ENCODE measurements around the gene CNBD2.
"Not testable (repeated sequence)": the region's sequence is repeated elsewhere in the genome, so short reads cannot be mapped to it uniquely, and the experiment has no call there.

CNBD2 gene

DNA sequence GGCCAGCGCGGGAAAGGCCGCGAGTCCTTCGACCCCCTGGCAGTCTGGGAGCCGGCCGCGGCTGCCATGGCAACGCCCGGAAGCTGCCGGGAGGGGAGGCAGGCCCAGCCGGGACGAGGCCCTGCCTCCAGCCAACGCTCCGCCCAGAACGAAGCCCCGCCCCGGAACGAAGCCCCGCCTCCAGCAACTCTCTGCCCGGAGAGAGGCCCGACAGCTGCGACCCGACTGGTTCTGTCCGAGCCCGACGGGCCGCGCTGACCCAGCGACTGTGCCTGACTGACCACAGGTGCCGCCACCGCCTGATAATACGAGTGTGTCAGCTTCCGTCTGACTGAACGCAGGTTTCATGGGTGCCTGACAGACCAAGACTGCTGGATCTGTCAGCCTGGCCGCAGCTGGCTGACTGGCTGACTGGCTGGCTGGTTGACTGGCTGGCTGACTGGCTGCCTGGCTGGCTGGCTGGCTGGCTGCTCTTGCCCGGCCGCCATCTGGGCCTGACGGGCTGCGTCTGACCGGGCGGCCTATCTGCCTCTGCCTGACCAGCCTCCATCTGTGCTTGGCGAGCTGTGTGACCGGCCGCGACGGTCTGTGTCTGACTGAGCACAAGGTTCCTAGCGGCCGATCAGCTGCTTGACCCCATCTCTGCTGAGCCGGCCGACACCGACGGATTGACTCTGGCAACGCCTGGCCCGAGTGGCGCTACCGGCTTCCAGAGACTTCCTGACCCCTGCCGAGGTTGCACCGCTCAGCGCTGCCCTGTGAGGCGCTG, 96.5 kb downstream of the CNBD2 start:
- DNase-seq, result peak; percentile 50

DNA sequence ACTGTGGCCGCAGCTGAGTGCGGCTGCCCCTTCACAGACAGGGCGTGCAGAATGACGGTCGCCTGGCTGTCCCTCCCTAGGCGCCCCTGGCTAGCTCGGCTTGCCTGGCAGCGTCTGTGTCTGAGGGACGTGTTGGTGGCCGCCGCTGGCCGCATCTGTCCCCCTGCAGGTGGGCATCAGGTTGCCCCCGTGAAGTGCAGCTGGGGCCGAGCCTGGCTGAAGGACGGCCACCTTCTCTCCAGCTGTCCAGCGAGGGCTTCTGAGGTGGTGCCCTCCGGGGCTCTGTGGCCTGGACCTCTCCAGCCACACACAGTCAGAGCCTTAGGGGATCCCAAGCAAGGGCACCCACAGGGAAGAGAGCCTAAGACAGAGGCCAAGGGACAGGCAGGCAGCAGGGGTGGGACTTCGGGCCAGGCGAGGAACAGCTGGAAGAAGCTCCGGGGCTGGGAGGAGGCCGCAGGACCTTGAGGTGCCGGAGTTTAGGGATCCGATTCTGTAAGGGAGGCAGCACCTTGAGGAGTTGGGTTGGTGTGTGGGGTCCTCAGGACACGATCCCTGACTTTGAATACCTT, 97.1 kb downstream of the CNBD2 start:
- no peak for DNase-seq

DNA sequence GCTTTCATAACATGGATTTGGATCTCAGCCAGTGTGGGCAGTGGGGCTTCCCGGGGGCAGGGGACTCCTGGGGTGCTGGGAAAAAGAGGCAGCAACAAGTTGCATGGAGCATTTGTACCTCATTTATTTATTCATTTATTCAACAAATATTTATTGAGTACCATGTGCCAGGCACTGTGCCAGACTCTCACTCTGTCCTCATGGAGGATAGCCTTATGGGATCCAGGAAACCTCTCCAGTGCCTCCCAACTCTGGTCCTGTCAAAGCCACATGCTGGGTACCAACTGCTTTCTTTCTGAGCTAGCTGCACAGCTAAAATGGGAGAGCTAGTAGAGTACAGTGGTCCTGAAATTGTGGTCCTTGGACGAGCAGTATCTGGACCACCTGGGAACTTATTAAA, 98.4 kb downstream of the CNBD2 start:
- DNase-seq, result no peak

DNA sequence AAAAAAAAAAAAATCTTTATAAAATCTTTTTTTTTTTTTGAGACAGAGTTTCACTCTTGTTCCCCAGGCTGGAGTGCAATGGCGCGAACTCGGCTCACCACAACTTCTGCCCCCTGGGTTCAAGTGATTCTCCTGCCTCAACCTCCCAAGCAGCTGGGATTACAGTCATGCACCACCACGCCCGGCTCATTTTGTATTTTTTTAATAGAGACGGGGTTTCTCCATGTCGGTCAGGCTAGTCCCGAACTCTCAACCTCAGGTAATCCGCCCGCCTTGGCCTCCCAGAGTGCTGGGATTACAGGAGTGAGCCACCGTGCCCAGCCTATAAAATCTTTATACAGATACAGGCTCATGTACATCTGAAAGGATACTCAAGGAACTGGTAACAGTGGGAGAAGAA, 100.1 kb downstream of the CNBD2 start:
- not testable (repeated sequence) for DNase-seq

DNA sequence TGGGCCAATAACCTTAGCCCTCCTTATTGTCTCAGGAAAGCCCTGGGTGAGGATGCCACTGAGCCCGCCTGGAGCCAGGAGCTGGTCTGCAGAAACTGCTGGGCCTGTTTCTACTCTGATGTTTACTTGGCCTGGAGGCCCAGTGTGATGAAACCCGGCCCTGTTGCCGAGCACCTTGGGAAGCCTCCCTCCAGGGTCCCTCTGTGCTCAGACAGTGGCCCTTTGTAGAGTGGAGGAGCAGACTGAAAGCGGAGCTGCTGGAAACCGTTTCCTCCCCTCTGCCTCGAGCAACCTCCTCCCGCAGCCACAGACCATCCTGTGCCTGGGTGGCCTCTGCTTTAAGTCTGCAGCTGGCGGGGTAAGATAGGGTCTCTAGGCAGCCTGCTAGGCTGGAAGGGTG, 102.1 kb downstream of the CNBD2 start:
- no peak for DNase-seq

DNA sequence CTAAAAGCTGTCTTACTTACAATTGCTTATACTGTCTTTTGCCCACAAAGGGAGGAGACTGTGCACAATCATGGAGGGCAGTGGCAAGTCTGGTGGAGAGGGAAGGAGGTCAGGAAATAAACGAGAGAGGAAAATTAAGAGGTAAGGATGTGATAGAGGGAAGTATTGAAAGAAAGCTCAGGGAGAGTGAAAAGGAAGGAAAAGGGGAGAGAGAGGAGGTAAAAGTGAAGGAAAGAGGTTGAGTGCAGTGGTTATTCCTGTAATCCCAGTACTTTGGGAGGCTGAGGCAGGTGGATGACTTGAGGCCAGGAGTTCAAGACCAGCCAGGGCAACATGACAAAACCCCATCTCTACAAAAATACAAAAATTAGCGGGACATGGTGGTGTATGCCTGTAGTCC, 103.5 kb downstream of the CNBD2 start:
- no peak for DNase-seq

DNA sequence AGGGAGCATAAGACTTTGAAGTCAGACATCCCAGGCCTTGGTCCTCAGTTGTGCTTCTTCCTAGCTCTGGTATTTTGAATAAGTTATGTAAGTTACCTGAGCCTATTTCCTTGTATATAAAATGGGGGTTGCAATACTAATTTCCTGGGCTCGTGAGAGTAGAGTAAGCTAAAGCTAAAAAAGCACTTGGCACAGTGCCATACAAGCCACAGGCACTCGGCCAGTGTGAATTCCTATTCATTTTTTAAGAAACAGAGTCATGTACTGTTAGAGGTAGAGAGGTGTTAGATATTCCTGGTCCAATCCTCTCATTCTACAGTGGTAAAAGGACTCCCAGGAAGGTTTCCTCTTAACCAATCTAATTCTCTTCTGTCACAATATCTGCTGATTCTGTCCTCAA, 106.6 kb downstream of the CNBD2 start:
- DNase-seq, result no peak

DNA sequence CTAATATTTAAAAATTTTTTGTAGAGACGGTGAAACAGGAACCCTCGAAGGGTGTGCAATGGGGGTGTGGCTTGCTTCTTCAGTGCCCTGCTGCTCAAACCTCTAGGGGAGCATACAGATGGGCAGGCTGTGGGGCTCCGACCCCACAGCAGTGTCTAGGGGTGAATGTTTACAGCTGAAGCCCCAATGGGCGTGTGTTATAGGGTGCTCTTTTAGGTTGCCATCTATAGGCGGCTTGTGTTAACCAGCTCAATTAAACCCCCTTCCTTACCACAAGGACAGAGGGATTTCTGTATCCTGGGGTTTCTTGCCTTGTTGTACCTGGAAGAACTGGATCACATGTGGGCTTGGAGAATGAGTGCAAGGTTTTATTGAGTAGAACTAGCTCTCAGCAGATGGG, 109.4 kb downstream of the CNBD2 start:
- not testable (repeated sequence) for DNase-seq

DNA sequence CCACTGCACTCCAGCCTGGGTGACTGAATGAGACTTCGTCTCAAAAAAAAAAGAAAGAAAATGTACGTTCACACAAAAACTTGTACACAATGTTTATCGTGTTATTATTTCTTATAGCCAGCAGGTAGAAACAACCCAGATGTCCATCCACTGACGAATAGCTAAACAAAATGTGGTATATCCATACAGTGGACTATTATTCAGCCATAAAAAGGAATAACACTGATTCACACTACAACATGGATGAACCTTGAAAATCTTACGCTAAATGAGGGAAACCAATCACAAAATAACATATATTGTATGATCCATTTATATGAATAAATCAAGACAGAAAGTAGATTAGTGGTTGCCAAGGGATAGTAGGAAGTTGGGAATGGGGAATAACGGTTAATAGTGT, 111.1 kb downstream of the CNBD2 start:
- no peak for DNase-seq

DNA sequence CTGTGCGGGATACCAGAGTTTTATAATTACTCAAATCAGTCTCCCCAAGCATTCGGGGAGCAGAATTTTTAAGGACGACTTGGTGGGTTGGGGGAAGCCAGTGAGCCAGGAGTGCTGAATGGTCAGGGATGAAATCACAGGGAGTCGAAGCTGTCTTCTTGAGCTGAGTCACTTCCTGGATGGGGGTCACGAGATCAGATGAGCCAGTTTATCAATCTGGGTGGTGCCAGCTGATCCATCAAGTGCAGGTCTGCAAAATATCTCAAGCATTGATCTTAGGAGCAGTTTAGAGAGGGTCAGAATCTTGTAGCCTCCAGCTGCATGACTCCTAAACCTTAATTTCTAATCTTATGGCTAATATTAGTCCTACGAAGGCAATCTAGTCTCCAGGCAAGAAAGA, 111.6 kb downstream of the CNBD2 start:
- not testable (repeated sequence) for DNase-seq
